GM21723 (cell line): ENCODE measurements around the gene ITGAE.

Experiments used
- ATAC-seq: cut with Tn5 transposase; IDR thresholded peaks from one replicate; pipeline ENCODE4 v1.9.1; 2021; ENCODE audit warnings: mild to moderate bottlenecking, moderate library complexity; ENCODE audit not compliant: unreplicated experiment

Gene ITGAE

DNA sequence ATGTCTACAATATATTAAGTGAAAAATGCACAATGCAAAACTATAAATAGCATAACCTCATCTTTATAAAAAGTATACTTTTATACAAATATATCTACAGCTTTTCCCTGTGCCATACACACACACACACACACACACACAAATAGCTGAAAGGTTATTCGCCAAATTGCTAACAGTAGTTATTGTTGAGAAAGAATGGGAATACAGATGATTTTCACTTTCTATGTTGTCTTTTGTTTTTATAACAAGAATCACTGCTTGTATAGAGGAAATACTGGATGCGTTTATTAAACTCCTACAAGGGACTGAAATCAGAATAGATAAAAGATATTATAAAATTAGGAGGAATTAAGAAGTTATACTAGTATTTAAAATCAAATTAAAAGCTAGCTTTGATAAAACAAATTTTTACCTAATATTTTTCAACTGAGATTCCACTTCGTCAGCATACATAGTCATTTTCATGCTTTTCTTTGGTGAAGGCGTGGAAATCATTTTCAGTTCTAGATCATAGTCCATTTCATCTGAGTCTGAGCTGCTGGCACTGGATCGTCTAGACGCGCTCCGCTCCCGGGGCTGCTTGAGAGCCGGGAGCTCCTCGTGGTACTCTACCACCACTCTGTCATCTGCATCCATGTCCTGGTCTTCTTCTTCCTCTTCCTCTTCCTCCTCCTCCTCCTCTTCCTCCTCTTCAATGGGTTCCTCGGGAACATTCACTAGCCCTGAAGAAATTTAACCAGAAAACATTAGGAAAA lies 17.0 kb upstream of the ITGAE start:
- ATAC-seq = no peak

DNA sequence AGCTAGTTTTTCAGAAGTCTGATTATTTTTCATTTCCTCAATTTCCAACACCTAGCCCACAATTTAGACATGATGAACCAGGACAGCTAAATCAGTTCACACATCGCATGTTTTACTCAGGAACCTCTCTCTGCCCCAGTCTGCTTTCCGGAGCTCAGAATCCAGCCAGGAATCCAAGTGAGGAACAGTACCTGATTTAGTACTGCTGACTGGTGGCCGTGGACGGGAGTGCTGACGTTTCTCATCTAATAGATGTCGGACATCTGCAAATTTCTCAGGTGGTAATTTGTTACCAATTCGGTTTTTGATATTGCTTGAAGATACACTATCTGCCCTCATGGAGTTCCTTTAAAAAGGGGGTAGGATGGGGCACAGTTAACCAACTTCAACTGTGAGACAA lies 14.9 kb upstream of the ITGAE start:
- ATAC-seq = no peak

GRCh38 chr17:3815122-3815521 lies 14.1 kb upstream of the ITGAE start:
- ATAC-seq = no peak

- ATAC-seq = no peak
These were observed 13.4 kb upstream of the ITGAE start for GRCh38 chr17:3814361-3814760.

DNA sequence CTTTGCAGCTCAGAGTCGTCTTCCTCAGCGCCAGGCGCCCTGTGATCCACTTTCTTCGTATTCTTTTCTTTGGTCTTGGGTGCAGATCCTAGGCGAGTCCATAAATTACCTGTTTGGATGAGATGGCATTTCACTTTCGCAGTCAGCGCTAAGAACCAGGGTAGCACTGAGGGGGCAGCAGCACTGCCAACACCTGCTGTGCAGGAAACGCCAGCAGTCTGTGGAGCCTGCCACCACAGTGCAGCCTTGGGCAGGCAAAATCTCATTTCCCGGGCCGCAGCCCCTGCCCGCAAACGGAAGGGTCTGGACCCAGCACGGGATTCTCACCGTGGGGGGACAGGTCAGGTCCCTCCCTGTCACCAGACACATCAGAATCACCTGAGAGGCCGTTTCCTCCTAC lies 12.2 kb upstream of the ITGAE start:
- ATAC-seq = no peak

DNA sequence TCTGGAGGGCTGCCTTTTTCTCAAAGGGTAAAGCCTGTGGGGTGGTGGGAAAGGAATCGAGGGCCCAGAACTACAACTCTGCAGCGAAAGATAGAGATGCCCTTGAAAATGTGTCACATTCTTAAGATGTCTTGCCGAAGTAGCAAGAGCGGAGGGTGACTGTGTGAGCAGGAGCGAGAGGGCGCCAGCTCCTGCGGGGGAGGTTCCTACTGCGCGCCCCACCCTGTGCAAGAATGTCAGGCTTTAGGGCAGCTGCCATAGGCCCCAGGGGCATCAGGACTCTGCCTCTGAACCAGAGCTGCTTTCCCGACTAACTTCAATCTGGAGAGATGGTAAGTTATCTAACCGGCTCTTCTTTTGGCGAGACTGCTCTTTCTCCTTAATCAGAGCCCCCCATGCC lies 11.8 kb upstream of the ITGAE start:
- no peak for ATAC-seq

GRCh38 chr17:3812284-3812683 lies 11.3 kb upstream of the ITGAE start:
- no peak for ATAC-seq

DNA sequence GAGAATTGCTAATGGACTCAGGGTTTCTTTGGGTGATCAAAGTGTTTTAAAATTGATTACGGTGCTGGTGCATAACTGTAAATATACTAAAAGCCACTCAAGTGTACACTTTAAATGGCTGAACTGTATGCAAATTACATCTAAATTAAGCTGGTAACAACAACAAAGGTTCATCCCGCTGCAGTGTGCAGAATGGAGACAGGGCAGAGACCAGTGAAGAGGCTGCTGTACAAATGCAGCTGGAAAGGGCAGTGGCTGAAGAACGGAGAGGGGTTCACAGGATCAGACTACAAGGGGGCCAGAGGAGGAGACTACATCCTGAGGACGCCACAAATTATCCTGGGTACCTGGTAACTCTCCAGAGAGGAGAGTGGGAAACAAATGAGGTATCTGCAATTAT lies 9.0 kb upstream of the ITGAE start:
- no peak for ATAC-seq

- no peak for ATAC-seq
These were observed 8.1 kb upstream of the ITGAE start for GRCh38 chr17:3809135-3809534.

DNA sequence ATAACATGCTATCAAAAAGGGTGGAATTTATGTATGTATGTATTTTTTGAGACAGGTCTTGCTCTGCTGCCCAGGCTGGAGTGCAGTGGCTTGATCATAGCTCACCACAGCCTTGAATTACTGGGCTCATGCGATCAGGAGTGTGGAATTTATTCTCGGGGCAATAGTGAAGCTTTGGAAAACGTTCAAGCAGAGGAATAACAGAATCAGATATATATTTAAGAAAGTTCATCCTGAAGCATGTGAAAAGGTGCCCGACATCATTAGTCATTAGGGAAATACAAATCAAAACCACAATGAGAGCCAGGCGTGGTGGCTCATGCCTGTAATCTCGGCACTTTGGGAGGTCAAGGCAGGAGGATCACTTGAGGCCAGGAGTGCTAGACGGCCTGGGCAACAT lies 7.7 kb upstream of the ITGAE start:
- no peak for ATAC-seq

DNA sequence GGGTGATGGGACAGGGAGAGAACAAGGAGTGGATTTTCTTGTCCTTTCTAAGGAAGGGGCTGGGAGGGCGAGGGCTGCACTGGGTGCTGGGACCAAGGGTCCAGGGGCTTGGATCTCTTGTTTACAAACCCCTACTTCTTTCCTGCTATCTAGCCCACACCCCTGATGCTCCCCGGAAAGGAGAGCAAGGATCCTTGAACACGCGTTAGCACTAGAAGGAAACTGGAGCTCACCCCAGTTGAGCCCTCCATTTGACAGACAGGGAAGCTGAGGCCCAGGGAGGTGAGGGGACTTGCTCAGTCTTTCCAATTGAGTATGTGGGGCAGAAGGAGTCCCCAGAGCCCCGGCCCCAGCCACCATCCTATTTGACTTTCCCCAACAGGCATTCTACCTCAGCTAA lies 4.6 kb upstream of the ITGAE start:
- ATAC-seq = no peak

DNA sequence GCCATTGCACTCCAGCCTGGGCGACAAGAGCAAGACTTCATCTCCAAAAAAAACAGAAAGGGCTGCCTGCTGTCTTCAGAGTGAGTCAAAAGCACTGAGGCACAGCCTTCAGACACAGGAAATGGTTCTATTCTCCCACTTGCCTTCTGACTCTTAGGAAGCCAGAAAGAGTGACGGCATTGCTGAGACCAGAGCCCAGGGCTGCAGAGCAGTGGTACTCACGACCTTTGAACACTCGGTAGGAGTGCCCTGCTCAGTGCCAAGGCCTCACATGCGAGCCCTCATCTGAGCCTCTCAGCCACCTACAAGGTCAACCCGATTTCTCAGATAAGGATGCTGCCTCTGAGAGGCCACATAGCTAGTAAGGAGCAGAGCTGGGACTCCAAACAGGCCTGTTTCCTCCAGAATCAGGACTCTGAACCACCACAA lies 3.5 kb upstream of the ITGAE start:
- no peak for ATAC-seq

GRCh38 chr17:3803308-3803640 lies 2.3 kb upstream of the ITGAE start:
- no peak for ATAC-seq

DNA sequence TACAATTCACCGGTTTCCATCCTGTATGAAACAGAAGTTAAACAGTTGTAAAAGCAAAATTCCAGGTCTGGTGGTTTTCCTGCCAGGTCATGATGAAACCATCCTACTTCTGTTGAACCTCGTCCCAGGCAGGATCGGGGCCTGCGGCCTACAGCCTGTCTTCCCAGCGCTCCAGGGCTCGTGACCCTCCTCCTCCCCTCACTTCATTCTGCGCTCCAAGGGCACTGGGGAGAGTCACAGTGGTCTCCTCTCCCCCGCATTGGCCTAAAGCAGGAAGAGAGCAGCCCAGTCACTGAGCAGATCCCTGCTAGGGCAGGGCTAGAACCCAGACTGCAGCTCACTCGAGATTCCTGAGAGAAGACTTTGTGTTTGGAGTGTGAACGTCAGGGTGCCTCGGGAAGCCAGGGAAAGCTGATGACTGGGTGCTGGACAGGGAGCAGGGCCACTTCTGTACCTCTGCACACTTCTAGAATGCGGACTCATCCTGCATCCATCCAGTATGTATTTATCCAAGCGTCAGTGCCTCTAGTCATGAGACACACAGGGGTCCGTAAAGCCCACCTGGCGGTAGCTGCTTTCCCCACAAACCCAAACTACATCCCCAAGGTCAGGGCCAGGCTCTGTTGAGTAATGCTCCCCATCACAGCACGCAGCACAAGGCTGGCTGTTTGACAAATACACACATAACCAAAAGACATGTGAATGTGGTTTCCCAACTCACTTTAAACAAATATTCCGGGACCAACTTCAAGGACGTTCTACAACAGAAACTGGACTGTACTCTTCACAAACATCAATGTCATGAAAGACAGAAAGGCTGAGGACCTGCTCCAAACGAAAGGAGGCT lies 1.7 kb upstream of the ITGAE start:
- ATAC-seq = no peak

- no peak for ATAC-seq
These were observed 804 bp upstream of the ITGAE start for GRCh38 chr17:3801792-3802191.

DNA sequence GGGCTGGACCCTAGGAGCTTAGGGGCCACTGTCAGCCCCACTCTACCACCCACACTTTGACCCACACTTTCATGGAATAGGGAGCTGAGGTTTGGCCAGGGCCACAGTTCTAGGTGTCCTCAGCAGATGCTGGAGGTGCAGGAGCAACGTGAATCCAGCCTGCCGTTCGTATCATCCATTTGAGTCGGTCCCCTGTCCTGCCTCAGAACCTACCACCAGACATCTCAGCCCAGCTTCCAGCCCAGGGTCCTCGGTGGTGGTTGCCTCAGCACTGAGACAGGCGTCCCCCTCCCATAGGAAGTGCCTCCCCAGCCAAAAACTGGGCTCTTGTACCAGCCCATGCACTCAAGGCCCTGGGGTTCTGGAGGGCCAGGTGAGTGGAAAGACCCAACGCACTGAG lies 359 bp upstream of the ITGAE start:
- no peak for ATAC-seq

DNA sequence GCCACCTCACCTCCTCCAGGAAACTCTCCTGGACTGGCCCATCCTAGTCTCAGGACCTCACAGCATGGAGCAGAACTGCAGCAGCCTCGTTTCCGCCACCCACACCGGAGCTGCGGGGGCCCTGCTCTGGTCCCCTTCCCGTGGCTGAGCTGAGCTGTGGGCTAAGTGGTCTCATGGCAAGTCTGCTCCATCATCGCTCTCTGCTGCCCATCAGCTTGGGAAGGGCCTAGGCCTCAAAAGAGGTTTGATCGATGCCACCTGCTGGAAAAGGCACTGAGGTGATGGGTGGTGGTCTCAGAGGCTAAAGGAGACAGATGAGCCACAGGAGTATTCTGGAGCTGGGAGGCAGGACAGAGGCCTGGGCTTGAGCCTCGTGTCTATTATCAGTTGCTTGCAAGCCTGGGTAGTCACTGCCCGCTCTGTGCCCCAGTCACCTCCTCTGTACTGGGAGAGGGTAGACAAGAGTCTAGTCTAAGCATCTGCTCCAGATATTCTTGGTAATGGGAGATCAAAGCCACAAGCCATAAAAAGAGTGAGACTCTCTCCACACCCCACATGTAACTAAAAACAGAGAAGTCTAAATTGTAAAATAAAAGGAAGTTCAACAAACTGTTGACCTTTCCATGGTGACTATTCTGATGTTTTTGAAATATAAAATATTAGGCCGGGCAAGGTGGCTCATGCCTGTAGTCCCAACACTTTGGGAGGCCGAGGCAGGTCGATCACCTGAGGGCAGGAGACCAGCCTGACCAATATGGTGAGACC lies 1.6 kb downstream of the ITGAE start:
- no peak for ATAC-seq

DNA sequence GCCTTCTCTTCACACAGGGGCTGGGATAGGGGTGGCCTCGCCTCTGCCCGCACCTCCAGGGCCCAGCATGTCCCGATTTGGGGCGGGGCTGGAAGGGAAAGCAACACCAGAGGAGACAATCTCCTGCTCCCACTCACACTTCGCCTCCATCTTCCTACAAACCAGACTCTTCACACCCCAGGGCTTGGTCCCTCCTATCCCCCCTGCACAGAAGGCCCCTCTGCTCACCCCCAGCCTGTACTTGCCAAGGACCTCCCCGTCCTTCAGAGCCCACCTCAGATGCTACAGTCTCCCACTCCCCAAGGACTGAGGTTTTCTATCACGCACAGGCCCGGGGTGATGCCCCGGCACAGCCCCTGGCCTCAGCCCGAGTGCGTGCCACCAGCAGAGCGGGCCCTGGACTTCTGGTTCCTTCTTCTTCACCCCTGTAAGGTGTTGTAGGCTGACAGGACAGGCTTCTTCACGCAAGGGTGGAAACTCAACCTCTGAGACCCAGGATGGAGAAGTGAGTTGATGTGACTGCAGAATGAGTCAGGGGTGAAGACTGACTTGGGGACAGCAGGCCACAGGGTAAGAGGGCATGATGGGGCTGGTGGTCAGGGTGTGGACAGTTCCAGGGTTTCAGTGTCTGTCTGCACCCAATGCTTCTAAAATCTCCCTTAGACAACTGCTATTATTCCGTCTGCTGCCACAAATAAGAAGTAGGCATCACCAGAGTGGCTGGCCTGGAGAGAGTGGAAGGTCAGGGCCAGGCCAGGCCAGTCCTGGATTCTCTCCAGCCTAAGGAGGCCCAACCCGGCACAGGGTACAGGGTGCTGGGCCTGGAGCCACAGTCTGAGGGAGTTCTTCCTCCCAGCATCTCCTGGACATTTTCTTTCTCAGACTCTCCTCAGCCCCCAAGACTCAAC lies 2.5 kb downstream of the ITGAE start:
- no peak for ATAC-seq

GRCh38 chr17:3796822-3797170 lies 4.2 kb downstream of the ITGAE start:
- ATAC-seq = peak; percentile 30

DNA sequence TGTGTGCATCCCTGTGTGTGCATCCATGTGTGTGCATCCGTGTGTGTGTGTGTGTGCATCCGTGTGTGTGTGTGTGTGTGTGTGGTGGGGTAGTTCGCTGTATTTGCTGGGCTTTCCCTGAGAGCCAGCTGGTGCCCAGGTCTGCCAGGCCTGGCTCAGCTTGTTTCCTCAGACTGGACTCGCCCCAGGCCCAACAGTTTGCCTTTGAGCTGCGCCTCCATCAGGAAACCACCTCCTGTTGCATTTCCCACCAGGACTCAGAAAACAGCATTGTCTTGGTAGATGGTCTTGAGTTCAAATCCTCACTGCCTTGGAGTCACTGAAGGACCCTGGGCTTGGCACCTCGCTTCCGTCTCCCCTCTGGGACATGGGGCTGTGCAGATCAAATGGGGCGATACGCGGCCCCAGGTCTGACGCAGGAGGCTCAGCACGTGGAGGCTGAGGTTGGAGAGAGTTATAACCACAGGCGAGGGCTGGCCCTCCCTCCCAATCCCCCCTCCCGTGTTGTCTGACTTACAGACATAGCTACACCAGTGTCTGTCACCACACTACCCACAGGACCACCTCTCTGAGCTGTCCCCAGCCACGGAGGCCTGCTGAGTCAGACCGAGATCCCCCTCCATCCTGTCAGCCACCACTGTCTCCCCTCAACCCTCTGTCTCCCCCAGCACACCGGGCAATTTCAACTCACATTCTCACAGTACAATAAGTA lies 4.7 kb downstream of the ITGAE start:
- ATAC-seq = peak; percentile 68
